ENCODE results near the gene CAPN2. TPM values are rescaled to one million over a fixed set of nuclear protein-coding genes. Genes with fewer than 3 reads are reported as not detected.

Gene CAPN2
- total RNA-seq, 1 donor, result 340 TPM

GRCh38 chr1:223820971-223821370 lies 108.6 kb downstream of the CAPN2 start:
- H3K4me3 ChIP-seq (ENCODE audit: insufficient read depth, low read length), result no peak overlapping the region
- peaks cover 70% of the 10 kb centered on the region for H3K79me2 ChIP-seq (ENCODE audit: insufficient read depth, low read length)
- H4K20me1 ChIP-seq (ENCODE audit: insufficient read depth, low read length), result no peaks in the 10 kb centered on the region
- H3K27me3 ChIP-seq (ENCODE audit: insufficient read depth, low read length), result no peaks in the 10 kb centered on the region
- no peak overlapping the region for H2AFZ ChIP-seq (ENCODE audit: low read length)
- no peak for TF ChIP-seq CTCF (IDR thresholded peaks at IDR 0.05; ENCODE audit: extremely low read depth, low read depth, low read length)
- H3K27ac ChIP-seq (ENCODE audit: low read depth, low read length), result peak overlapping the region; percentile 62
- peaks cover 5% of the 10 kb centered on the region for H3K36me3 ChIP-seq (ENCODE audit: insufficient read depth, low read length)
- H3K9me3 ChIP-seq (ENCODE audit: low read depth, low read length), result no peaks in the 10 kb centered on the region
- H3K4me1 ChIP-seq (ENCODE audit: insufficient read depth, low read length), result peaks cover 32% of the 10 kb centered on the region
- DNase-seq (ENCODE audit: insufficient read length, low spot score, missing footprints), result no peak
- peak overlapping the region; percentile 42 for H3K4me2 ChIP-seq (ENCODE audit: insufficient read depth, low read length)

- H4K20me1 ChIP-seq (ENCODE audit: insufficient read depth, low read length), result peaks cover 5% of the 10 kb centered on the region
- no peaks in the 10 kb centered on the region for H3K9me3 ChIP-seq (ENCODE audit: low read depth, low read length)
- no peak overlapping the region for H2AFZ ChIP-seq (ENCODE audit: low read length)
- H3K4me1 ChIP-seq (ENCODE audit: insufficient read depth, low read length), result peaks cover 22% of the 10 kb centered on the region
- H3K36me3 ChIP-seq (ENCODE audit: insufficient read depth, low read length), result peaks cover 2% of the 10 kb centered on the region
- H3K27ac ChIP-seq (ENCODE audit: low read depth, low read length), result no peak overlapping the region
- no peak for DNase-seq (ENCODE audit: insufficient read length, low spot score, missing footprints)
- H3K4me3 ChIP-seq (ENCODE audit: insufficient read depth, low read length), result no peak overlapping the region
- no peak for TF ChIP-seq CTCF (IDR thresholded peaks at IDR 0.05; ENCODE audit: extremely low read depth, low read depth, low read length)
- no peak overlapping the region for H3K4me2 ChIP-seq (ENCODE audit: insufficient read depth, low read length)
- H3K79me2 ChIP-seq (ENCODE audit: insufficient read depth, low read length), result peaks cover 94% of the 10 kb centered on the region
- no peaks in the 10 kb centered on the region for H3K27me3 ChIP-seq (ENCODE audit: insufficient read depth, low read length)
These were observed 111.9 kb downstream of the CAPN2 start for GRCh38 chr1:223824287-223824686.

GRCh38 chr1:223824712-223825111 lies 112.4 kb downstream of the CAPN2 start:
- no peak overlapping the region for H2AFZ ChIP-seq (ENCODE audit: low read length)
- H3K36me3 ChIP-seq (ENCODE audit: insufficient read depth, low read length), result peaks cover under 1% of the 10 kb centered on the region
- DNase-seq (ENCODE audit: insufficient read length, low spot score, missing footprints), result no peak
- H3K4me1 ChIP-seq (ENCODE audit: insufficient read depth, low read length), result peaks cover 20% of the 10 kb centered on the region
- H4K20me1 ChIP-seq (ENCODE audit: insufficient read depth, low read length), result peaks cover 5% of the 10 kb centered on the region
- no peaks in the 10 kb centered on the region for H3K27me3 ChIP-seq (ENCODE audit: insufficient read depth, low read length)
- peaks cover 95% of the 10 kb centered on the region for H3K79me2 ChIP-seq (ENCODE audit: insufficient read depth, low read length)
- no peak for TF ChIP-seq CTCF (IDR thresholded peaks at IDR 0.05; ENCODE audit: extremely low read depth, low read depth, low read length)
- H3K4me2 ChIP-seq (ENCODE audit: insufficient read depth, low read length), result no peak overlapping the region
- H3K9me3 ChIP-seq (ENCODE audit: low read depth, low read length), result no peaks in the 10 kb centered on the region
- no peak overlapping the region for H3K4me3 ChIP-seq (ENCODE audit: insufficient read depth, low read length)
- H3K27ac ChIP-seq (ENCODE audit: low read depth, low read length), result no peak overlapping the region

Small RNA genes lying within 50 kb of the gene (small RNA-seq; reads per million reads assigned to genes)
- gene RNU6-1248P, result not detected

Other genes starting within 250 kb of the CAPN2 start
- not detected in 2 replicates for gene CAPN8, start 46.8 kb upstream of the CAPN2 start, total RNA-seq
- gene TP53BP2, start 133.4 kb downstream of the CAPN2 start, total RNA-seq, result 27.1 and 31.8 TPM in 2 replicates